ENCODE results near the gene ALG14. TPM values are rescaled to one million over a fixed set of nuclear protein-coding genes. Genes with fewer than 3 reads are reported as not detected.
A peak's percentile ranks its signal among the peaks of the same experiment; 100 is the strongest.

Gene ALG14
- polyA plus RNA-seq (2013, experiment 1 of 4) = 3.6 TPM
- polyA plus RNA-seq (2013, experiment 2 of 4) = 3.5 TPM
- polyA plus RNA-seq (2013, experiment 3 of 4) = 4.0 TPM
- 6.8 TPM for polyA plus RNA-seq (2013, experiment 4 of 4)

GRCh38 chr1:95072532-95073419 is at the start of gene ALG14:
ALG14 (minus strand) TSS chr1:95072951; CDS start chr1:95072898, 53 bp downstream.
- H3K27me3 ChIP-seq (ENCODE audit: control insufficient read depth, insufficient read depth, low read length, poor library complexity, severe bottlenecking) = no peaks in the 10 kb centered on the region
- WGBS, 2 experiments = 0 to 1% methylated on average over 53 of the region's 53 CpGs
- no peaks in the 10 kb centered on the region for H3K9me3 ChIP-seq (ENCODE audit: control insufficient read depth, low read length)
- no peaks in the 10 kb centered on the region for H3K4me1 ChIP-seq (ENCODE audit: control insufficient read depth, insufficient read depth, low read length)
- no peaks in the 10 kb centered on the region for H3K36me3 ChIP-seq (ENCODE audit: control insufficient read depth, insufficient read depth, low read length)
- peak within 1 kb of the TSS; percentile 85 for H3K4me3 ChIP-seq (ENCODE audit: insufficient read depth, low read depth, low read length)
- no peak within 1 kb of the TSS for H3K27ac ChIP-seq (ENCODE audit: insufficient read depth, low read depth, low read length, poor library complexity, severe bottlenecking)

- Histone ChIP-seq H3K4me1 (ENCODE audit: control insufficient read depth, insufficient read depth, low read length) (no peaks in the 10 kb centered on the region), H3K4me3 (ENCODE audit: insufficient read depth, low read depth, low read length) (no peak overlapping the region), H3K27me3 (ENCODE audit: control insufficient read depth, insufficient read depth, low read length, poor library complexity, severe bottlenecking) (peaks cover 24% of the 10 kb centered on the region), H3K9me3 (ENCODE audit: control insufficient read depth, low read length) (no peaks in the 10 kb centered on the region), H3K36me3 (ENCODE audit: control insufficient read depth, insufficient read depth, low read length) (no peaks in the 10 kb centered on the region), H3K27ac (ENCODE audit: insufficient read depth, low read depth, low read length, poor library complexity, severe bottlenecking) (no peak overlapping the region)
- 84 to 87% methylated on average over 8 of the region's 8 CpGs for WGBS, 2 experiments
Measured at GRCh38 chr1:95122151-95122697, 49.5 kb upstream of the ALG14 start.

GRCh38 chr1:95119273-95119672 is 46.5 kb upstream of the ALG14 start:
- no peak overlapping the region for H3K4me3 ChIP-seq (ENCODE audit: insufficient read depth, low read depth, low read length)
- no peaks in the 10 kb centered on the region for H3K36me3 ChIP-seq (ENCODE audit: control insufficient read depth, insufficient read depth, low read length)
- H3K27me3 ChIP-seq (ENCODE audit: control insufficient read depth, insufficient read depth, low read length, poor library complexity, severe bottlenecking) = peaks cover 26% of the 10 kb centered on the region

GRCh38 chr1:95118710-95119109 is 46.0 kb upstream of the ALG14 start:
- no peaks in the 10 kb centered on the region for H3K9me3 ChIP-seq (ENCODE audit: control insufficient read depth, low read length)
- H3K27ac ChIP-seq (ENCODE audit: insufficient read depth, low read depth, low read length, poor library complexity, severe bottlenecking) = no peak overlapping the region
- H3K4me1 ChIP-seq (ENCODE audit: control insufficient read depth, insufficient read depth, low read length) = no peaks in the 10 kb centered on the region
- peaks cover 26% of the 10 kb centered on the region for H3K27me3 ChIP-seq (ENCODE audit: control insufficient read depth, insufficient read depth, low read length, poor library complexity, severe bottlenecking)
- no peaks in the 10 kb centered on the region for H3K36me3 ChIP-seq (ENCODE audit: control insufficient read depth, insufficient read depth, low read length)
- no peak overlapping the region for H3K4me3 ChIP-seq (ENCODE audit: insufficient read depth, low read depth, low read length)
- 92 to 93% methylated on average over 6 of the region's 6 CpGs for WGBS, 2 experiments

More at GRCh38 chr1:95119273-95119672, 46.5 kb upstream of the ALG14 start:
- Histone ChIP-seq H3K9me3 (ENCODE audit: control insufficient read depth, low read length) (no peaks in the 10 kb centered on the region), H3K27ac (ENCODE audit: insufficient read depth, low read depth, low read length, poor library complexity, severe bottlenecking) (no peak overlapping the region), H3K4me1 (ENCODE audit: control insufficient read depth, insufficient read depth, low read length) (no peaks in the 10 kb centered on the region)

- Histone ChIP-seq H3K36me3 (ENCODE audit: control insufficient read depth, insufficient read depth, low read length) (no peaks in the 10 kb centered on the region), H3K27me3 (ENCODE audit: control insufficient read depth, insufficient read depth, low read length, poor library complexity, severe bottlenecking) (peaks cover 26% of the 10 kb centered on the region), H3K9me3 (ENCODE audit: control insufficient read depth, low read length) (no peaks in the 10 kb centered on the region), H3K4me1 (ENCODE audit: control insufficient read depth, insufficient read depth, low read length) (no peaks in the 10 kb centered on the region), H3K27ac (ENCODE audit: insufficient read depth, low read depth, low read length, poor library complexity, severe bottlenecking) (no peak overlapping the region), H3K4me3 (ENCODE audit: insufficient read depth, low read depth, low read length) (peak overlapping the region; percentile 77)
- 40 to 43% methylated on average over 9 to 10 of the region's 10 CpGs for WGBS, 2 experiments
Measured at GRCh38 chr1:95118067-95118499, 45.3 kb upstream of the ALG14 start.

GRCh38 chr1:95117207-95118066 is 44.7 kb upstream of the ALG14 start, which contains the start of gene TLCD4:
TLCD4 (plus strand) TSS chr1:95117355; CDS start chr1:95143902, 26,547 bp downstream.
- Histone ChIP-seq H3K27me3 (ENCODE audit: control insufficient read depth, insufficient read depth, low read length, poor library complexity, severe bottlenecking) (peaks cover 26% of the 10 kb centered on the region), H3K9me3 (ENCODE audit: control insufficient read depth, low read length) (no peaks in the 10 kb centered on the region), H3K36me3 (ENCODE audit: control insufficient read depth, insufficient read depth, low read length) (no peaks in the 10 kb centered on the region), H3K4me1 (ENCODE audit: control insufficient read depth, insufficient read depth, low read length) (no peaks in the 10 kb centered on the region), H3K4me3 (ENCODE audit: insufficient read depth, low read depth, low read length) (peak within 1 kb of the TSS; percentile 77), H3K27ac (ENCODE audit: insufficient read depth, low read depth, low read length, poor library complexity, severe bottlenecking) (no peak within 1 kb of the TSS)
- 0 to 1% methylated on average over 108 of the region's 108 CpGs for WGBS, 2 experiments

GRCh38 chr1:95116580-95117206 is 43.9 kb upstream of the ALG14 start:
- WGBS, 2 experiments = 0 to 3% methylated on average over 16 to 17 of the region's 17 CpGs
- peaks cover 26% of the 10 kb centered on the region for H3K27me3 ChIP-seq (ENCODE audit: control insufficient read depth, insufficient read depth, low read length, poor library complexity, severe bottlenecking)
- H3K9me3 ChIP-seq (ENCODE audit: control insufficient read depth, low read length) = no peaks in the 10 kb centered on the region
- H3K4me3 ChIP-seq (ENCODE audit: insufficient read depth, low read depth, low read length) = peak overlapping the region; percentile 77
- H3K27ac ChIP-seq (ENCODE audit: insufficient read depth, low read depth, low read length, poor library complexity, severe bottlenecking) = no peak overlapping the region
- H3K4me1 ChIP-seq (ENCODE audit: control insufficient read depth, insufficient read depth, low read length) = no peaks in the 10 kb centered on the region
- no peaks in the 10 kb centered on the region for H3K36me3 ChIP-seq (ENCODE audit: control insufficient read depth, insufficient read depth, low read length)

- WGBS, 2 experiments = 87 to 90% methylated on average over 3 of the region's 3 CpGs
- no peak overlapping the region for H3K27ac ChIP-seq (ENCODE audit: insufficient read depth, low read depth, low read length, poor library complexity, severe bottlenecking)
- H3K36me3 ChIP-seq (ENCODE audit: control insufficient read depth, insufficient read depth, low read length) = no peaks in the 10 kb centered on the region
- H3K27me3 ChIP-seq (ENCODE audit: control insufficient read depth, insufficient read depth, low read length, poor library complexity, severe bottlenecking) = peaks cover 26% of the 10 kb centered on the region
- H3K9me3 ChIP-seq (ENCODE audit: control insufficient read depth, low read length) = no peaks in the 10 kb centered on the region
- H3K4me1 ChIP-seq (ENCODE audit: control insufficient read depth, insufficient read depth, low read length) = no peaks in the 10 kb centered on the region
- H3K4me3 ChIP-seq (ENCODE audit: insufficient read depth, low read depth, low read length) = no peak overlapping the region
Measured at GRCh38 chr1:95115708-95116137, 43.0 kb upstream of the ALG14 start.

- no peaks in the 10 kb centered on the region for H3K4me1 ChIP-seq (ENCODE audit: control insufficient read depth, insufficient read depth, low read length)
- no peak overlapping the region for H3K27ac ChIP-seq (ENCODE audit: insufficient read depth, low read depth, low read length, poor library complexity, severe bottlenecking)
- WGBS, 2 experiments = 100% methylated on average over 1 of the region's 1 CpG
- H3K27me3 ChIP-seq (ENCODE audit: control insufficient read depth, insufficient read depth, low read length, poor library complexity, severe bottlenecking) = peaks cover 17% of the 10 kb centered on the region
- H3K36me3 ChIP-seq (ENCODE audit: control insufficient read depth, insufficient read depth, low read length) = no peaks in the 10 kb centered on the region
- H3K9me3 ChIP-seq (ENCODE audit: control insufficient read depth, low read length) = no peaks in the 10 kb centered on the region
- no peak overlapping the region for H3K4me3 ChIP-seq (ENCODE audit: insufficient read depth, low read depth, low read length)
Measured at GRCh38 chr1:95113684-95114083, 40.9 kb upstream of the ALG14 start.
